ENCODE results near the gene SLC35F1.

- TF ChIP-seq, protein P1, sequence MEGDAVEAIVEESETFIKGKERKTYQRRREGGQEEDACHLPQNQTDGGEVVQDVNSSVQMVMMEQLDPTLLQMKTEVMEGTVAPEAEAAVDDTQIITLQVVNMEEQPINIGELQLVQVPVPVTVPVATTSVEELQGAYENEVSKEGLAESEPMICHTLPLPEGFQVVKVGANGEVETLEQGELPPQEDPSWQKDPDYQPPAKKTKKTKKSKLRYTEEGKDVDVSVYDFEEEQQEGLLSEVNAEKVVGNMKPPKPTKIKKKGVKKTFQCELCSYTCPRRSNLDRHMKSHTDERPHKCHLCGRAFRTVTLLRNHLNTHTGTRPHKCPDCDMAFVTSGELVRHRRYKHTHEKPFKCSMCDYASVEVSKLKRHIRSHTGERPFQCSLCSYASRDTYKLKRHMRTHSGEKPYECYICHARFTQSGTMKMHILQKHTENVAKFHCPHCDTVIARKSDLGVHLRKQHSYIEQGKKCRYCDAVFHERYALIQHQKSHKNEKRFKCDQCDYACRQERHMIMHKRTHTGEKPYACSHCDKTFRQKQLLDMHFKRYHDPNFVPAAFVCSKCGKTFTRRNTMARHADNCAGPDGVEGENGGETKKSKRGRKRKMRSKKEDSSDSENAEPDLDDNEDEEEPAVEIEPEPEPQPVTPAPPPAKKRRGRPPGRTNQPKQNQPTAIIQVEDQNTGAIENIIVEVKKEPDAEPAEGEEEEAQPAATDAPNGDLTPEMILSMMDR (IDR thresholded peaks at IDR 0.05; ENCODE audit: poor library complexity), result no peak
- no peak for TF ChIP-seq EZH2phosphoT487 (IDR thresholded peaks at IDR 0.05; ENCODE audit: low read depth, severe bottlenecking, unreplicated experiment)
Observed at GRCh38 chr6:118103381-118104146, 196.5 kb downstream of the SLC35F1 start.

Measured in hepatocyte (in vitro differentiated cells).